NCI-H446 treated with DMSO at 0.1 percent for 48 hours (cell line): Measurements from ENCODE around the gene SKIDA1.
"Not testable (repeated sequence)": the region's sequence is repeated elsewhere in the genome, so short reads cannot be mapped to it uniquely, and the experiment has no call there.

Source experiments
- DNase-seq: peaks from one replicate; lab custom pipeline; 2025; lab: John Stamatoyannopoulos, UW

Gene SKIDA1

DNA sequence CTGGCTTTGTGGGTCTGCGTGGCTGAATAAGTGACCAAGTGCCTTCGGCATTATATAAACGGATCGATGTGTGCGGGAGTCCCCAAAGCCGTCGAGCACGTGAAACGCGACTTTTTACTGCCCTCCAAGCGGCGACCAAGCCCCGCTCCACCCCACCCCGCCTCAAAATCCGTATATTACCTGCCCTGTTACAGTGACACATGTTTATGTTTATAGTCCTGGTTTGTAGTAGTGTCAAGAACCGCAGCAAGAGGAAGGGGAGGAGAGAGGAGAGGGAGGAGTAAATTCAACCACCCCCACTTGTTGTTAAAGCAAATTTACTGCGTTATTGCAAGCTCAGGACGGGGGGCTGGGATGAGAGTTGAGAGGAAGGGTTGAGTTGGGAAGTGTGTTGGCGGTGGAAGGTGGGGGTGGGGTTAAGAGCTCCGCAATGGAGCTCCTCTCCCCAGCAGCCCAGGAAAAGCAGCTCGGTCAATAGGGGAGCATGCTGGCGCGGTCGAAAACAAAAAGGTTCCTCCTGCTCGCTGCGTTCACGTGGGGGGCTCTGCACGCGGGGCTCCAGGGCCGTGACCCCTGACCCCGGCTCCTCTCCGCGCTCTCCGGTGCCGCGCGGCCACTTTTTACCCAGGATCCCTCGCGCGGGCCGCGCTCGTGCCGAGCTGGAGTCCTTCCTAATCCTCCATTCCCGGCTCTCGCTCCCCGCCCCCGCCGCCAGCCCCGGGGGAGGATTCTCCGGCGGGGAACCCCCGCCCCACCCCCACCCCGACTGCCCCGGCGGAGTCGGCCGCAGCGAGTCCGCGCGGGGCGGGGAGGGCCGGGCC, at the start of gene SKIDA1:
Gene SKIDA1 (minus strand): TSS at position 316 of the 821 bp plus-strand sequence. CDS start 7,860 bp downstream, outside the sequence.
- peak; percentile 90 for DNase-seq

DNA sequence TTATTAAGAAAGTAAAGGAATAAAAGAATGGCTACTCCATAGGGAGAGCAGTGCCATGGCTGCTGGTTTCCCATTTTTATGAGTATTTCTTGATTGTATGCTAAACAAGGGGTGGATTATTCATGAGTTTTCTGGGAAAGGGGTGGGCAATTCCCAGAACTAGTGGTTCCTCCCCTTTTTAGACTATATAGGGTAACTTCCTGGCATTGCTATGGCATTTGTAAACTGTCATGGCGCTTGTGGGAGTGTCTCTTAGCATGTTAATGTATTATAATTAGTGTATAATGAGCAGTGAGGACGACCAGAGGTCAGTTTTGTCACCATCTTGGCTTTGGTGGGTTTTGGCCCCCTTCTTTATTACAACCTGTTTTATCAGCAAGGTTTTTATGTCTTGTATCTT, 49.0 kb upstream of the SKIDA1 start:
- not testable (repeated sequence) for DNase-seq

DNA sequence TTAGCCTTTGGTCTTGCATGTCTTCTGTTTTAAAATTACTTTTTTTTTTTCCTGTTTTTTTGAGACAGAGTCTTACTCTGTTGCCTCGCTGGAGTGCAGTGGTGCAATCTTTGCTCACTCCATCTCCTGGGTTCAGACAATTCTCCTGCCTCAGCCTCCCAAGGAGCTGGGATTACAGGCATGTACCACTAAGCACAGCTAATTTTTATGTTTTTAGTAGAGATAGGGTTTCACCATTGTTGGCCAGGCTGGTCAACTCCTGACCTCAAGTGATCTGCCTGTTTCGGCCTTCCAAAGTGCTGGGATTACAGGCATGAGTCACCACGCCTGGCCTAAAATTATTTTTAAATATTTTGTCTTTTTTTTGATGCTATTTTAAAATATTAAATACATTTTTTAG, 47.1 kb upstream of the SKIDA1 start:
- DNase-seq, result no peak

DNA sequence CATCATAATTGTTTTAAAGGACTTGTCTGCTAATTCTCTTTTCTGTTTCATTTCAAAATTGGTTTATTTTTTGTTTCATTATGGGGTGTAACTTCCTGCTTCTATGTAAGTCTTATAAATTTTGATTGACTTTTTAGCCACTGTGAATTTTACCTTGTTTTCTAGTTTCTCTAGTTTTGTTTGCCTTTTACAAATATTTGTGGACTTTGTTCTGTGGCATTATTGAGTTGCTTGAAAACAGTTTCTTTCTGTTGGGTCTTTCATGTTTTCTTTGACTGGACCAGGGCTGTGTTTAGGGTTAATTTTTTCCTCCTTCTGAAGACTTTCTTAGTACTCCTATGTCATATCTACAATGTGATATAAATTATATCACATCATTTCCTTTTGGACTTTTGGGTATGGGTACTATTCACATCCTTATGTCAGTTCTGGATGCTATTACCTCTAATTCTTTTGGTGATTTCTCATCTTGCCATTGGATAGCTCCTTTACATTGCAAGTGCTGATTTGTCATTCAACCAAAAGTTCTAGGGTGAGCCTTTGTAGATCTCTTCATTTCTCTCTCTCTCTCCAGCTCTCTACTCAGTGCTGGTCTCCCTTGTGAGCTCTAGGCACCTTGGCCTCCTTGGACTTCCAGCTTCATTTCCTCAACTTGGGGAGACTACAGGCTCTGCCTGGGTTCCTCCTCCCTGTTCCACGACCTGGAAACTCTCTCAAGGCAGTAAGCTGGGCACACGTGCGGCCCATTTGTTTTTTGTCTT, 45.5 kb upstream of the SKIDA1 start:
- DNase-seq, result no peak

DNA sequence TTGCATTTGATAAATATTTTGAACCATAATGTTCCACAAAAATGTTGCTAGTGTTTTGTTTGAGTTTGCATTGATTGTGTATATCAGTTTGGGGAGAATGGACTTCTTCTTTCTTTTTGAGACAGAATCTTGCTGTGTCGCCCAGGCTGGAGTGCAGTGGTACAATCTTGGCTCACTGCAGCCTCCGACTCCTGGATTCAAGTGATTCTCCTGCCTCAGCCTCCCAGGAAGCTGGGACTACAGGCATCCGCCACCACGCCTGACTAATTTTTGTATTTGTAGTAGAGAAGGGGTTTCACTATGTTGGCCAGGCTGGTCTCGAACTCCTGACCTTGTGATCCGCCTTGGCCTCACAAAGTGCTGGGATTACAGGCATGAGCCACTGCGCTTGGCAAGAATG, 33.5 kb upstream of the SKIDA1 start:
- DNase-seq, result not testable (repeated sequence)

DNA sequence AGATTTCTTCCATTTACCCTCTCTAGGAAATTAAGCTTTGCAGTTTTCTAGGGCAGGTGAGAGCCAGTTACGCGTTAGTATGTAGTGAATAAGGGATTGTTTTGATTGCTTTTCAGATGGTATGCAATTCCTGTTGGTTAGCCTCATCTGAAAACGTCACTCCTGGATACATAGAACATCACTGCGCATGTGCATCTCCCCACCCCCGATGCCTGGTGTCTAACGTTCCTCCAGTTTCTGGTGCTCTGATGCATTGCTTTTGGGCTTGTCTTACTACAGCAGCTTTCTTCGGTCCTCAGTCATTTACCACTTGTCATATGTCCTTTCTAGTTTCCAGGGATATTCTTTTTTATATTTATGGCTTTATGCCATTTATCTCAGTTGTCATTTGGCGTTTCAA, 31.0 kb upstream of the SKIDA1 start:
- no peak for DNase-seq

DNA sequence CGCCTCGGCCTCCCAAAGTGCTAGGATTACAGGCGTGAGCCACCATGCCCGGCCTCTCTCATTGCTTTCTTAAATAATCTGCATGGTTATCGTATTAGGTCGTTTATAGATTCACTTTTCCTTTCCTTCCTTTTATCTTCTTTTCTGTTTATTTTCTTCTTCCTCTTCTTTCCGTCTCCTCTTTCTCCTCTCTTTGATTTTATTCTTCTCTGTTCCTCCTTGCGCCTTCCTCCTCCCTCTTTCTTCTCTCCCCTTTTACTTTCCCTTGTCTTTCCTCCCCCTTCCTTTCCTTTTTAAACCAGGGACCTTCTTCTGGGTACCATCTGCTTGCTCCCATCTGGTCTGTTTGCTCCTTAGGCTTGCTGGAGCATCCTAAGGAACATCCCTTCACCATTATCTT, 27.2 kb upstream of the SKIDA1 start:
- DNase-seq, result no peak

DNA sequence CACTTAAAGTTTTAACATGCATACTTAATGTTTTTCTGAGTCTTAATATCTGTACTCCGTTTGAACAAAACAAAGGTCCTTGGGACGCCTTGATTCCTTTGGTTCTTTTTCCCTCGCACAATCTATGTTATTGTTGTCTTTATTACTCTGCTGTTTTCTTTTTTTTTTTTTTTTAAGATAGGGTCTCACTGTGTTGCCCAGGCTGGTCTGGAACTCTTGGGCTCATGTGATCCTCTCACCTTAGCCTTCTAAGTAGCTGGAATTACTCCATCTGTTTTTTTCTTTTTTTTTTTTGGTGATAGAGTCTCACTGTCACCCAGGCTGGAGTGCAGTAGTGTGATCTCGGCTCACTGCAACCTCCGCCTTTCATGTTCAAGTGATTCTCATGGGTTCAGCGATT, 21.8 kb upstream of the SKIDA1 start:
- no peak for DNase-seq

DNA sequence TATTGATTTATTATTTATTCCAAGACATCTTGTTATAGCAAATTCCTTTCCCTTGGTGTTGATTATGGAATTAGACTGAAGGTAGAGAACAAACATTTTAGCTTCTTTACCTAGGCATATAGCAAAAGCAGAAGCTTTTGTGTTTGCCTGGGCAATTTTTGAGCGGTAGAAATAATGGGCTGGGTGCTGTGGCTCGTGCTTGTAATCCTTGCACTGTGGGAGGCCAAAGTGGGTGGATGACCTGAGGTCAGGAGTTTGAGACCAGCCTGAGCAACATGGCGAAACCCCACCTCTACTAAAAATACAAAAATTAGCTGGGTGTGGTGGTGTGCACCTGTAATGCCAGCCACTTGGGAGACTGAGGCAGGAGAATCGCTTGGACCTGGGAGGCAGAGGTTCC, 15.2 kb upstream of the SKIDA1 start:
- DNase-seq, result not testable (repeated sequence)

DNA sequence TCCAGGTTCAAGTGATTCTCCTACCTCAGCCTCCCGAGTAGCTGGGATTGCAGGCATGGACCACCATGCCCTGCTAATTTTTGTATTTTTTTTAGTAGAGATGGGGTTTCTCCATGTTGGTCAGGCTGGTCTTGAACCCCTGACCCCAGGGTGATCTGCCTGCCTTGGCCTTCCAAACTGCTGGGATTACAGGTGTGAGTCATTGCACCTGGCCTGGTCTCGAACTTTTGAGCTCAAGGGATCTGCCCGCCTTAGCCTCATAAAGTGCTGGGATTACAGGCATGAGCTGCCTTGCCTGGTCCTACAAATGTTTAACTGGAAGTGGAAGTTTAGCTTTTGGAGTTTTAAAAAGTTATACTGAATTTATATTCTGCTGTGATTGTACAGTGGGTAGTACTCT, 11.4 kb upstream of the SKIDA1 start:
- no peak for DNase-seq

DNA sequence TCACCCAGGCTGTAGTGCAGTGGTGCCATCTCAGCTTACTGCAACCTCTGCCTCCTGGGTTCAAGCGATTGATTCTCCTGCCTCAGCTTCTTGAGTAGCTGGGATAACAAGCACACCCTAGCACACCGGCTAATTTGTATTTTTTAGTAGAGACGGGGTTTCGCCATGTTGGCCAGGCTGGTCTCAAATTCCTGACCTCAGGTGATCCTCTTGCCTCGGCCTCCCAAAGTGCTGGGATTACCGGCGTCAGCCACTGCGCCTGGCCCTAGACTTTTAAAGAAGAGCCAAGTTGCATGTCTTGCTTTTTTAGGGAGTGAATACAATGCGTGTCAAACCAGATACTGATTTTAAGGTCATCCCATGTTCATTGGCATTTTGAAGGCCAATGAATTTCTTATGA, 10.5 kb upstream of the SKIDA1 start:
- DNase-seq, result not testable (repeated sequence)

DNA sequence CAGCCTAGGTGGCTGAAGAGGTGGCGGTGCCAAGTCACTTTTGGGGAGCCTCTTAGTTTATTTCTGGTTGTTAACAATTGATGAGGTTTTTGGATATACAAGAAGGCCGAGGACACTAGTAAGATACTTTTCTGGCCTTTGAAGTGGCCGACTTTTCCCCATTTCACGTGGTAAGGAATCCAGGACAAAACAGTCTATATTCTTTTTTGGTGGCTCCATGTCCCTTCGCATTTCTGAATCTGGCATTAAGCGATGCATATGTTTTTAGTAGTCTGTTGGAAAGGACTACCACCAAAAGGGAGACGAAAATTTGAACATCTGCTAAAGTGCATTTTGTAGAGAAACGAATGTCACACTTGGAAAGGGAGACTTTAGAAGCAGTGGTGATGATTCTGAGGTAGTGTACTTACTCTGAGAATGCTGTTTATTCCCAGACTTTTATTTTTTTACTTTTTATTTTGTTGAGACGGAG, 10.0 kb upstream of the SKIDA1 start:
- no peak for DNase-seq

DNA sequence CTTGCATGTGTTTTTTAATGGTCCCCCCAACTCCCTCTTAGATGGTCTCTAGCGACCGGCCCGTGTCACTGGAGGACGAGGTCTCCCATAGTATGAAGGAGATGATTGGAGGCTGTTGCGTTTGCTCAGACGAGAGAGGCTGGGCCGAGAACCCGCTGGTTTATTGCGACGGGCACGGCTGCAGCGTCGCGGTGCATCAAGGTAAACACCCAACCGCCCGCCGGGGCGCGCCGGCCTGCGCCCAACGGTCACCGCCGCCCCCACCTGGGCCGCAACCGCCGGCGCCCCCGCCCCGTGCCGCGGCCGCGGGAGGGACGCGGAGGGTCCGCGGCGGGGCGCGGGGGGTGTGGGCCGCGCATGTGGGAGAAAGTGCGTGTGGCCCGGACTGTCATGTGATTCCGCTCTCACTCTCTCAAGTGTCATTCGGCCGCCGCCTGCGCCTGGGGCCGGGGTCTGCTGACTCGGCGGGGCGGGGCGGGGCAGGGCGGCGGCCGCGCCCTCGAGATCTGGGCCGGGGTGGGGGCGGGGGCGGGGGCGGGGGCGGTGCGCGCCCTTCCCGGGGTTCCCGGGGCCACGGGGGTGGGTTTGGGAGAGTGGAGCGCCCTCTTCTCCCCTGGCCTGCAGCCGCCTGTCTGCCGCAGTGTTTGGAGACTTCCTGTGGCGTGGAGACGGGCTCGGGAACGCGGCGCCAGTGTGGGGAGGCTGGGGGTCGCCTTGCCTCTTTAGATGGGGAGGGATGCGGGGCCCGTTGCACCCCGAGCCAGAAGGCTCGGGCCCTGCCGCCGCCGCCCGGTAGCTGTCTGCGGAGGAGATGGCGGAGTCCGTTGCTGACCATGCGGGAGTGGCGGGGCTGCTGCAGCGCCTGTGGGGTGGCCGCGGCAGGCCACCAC, 9.4 kb upstream of the SKIDA1 start:
- no peak for DNase-seq

DNA sequence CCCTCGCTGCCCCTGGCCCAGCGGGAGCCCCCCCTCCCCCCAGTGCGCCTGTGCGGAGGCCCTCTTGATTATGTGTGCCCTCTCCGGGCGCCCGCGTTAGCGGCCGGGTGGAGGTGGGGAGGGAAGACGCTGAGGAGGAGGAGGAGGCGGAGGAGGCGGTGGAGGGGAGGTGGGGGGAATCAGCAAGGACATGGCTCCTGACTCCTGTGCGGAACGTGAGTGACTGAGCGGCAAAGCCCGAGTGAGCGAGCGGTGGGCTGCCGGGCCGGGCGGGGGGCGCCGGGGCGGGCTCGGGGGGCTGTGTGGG, 8.8 kb upstream of the SKIDA1 start:
- no peak for DNase-seq

DNA sequence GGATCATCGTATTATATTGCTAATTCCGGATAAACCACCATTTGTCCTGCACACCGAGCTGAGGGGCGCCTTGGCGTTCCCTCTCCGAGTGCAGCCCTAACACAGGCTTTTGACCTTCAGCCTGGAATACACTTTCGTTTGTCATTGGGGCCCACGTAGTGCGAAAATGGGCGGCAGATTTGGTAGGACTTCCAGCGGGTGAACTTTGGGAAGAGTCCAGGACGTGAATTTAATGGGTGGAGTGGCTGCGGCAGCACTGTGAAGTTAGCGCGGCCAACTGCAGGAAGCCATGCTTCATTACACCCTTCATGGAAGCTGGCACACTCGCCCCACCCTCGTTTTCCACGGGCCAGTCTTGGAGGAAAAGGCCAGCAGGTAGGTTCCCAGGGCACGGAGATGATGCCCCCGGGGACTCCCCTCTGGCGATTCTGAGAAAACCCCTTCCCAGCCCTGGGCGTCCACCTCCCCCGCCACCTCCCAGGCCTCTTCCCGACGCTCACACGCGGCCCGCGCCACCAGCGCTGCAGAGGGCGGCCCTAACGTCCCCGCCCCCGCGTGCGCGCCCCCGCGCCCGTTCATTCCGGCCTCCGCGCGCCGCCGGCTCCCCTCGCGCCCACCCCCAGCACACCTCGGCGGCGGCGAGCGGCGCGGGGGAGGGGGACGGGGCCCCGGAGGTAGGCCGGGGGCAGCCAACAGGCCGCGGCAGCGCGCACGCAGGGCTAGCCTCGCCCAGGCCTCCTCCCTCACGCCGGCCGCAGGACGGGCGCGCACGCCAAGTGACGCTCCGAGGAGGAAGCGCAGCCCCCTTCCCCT, 8.2 kb upstream of the SKIDA1 start, which contains the start of gene MLLT10:
Gene MLLT10 (plus strand): TSS at position 766 of the 813 bp plus-strand sequence. CDS start 413 bp downstream, outside the sequence.
- peak; percentile 92 for DNase-seq

DNA sequence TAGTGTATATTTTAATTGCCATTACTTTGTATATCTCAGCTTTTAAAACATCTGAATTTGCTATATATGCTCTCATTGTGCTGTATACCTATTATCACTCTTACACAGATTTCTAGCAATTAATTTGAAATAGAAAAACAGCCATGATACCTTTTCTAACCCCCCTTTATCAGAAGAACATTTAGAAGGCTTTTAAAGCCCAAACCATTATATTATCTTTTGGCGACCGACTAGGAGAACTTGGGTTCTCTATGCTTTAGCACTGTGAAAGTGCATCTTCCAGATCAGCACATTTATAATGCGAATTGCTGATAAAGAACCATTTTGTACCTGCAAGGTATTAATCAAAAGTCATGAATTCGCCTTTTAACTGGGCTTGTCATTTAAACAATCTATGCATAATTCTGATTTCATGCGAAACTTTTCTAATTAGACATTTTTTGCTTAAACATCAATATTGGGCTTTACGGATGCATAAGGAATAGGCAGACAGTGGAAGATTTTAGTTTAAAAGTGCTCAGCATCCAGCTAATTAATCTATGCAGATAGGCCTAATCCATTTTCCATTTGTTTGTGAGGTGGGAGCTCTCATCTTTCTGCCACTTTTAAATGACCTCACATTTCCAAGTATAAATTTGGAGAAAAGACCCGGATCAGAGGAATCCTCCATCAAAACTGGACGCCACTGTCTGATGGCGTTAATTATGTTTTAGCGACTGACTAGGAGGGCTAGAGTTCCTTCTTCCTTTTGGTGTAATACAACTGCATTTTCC, 7.4 kb upstream of the SKIDA1 start:
- no peak for DNase-seq

DNA sequence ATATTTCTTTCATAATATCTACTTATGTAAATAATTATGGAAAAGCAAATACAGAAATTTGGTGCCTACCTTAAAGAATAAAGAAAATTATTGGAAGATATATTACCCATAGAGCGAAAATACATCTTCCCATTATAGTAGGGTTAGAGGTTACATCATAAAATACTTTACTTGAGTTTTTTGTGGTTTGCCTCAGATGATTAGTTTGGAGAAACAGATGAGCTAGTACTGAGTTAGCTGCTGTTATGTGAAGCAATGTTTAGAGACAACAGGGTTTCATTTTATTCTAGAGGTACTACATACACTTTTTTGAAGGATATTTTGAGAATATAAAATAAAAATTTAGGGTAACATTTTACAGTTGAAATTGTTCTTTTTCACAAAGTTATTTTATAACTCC, 5.7 kb upstream of the SKIDA1 start:
- no peak for DNase-seq

DNA sequence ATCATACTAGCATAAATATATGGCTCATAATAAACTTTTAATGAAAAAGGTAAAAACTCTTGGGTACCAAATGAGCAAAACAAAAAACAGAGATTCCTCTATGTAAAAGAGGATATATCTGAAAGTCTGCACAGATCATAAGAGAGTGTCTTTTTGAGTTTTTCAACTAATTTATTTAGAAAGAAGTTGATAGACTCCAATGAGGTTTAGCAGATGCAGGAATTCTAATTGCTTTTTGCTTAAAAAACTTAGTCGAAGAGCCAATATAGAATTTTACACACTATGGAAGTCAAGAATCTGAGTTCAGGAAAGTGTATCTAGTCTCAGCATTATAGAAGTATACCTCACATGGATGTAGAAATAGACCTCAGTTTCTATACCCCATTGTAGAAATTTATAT, 5.2 kb upstream of the SKIDA1 start:
- DNase-seq, result no peak

DNA sequence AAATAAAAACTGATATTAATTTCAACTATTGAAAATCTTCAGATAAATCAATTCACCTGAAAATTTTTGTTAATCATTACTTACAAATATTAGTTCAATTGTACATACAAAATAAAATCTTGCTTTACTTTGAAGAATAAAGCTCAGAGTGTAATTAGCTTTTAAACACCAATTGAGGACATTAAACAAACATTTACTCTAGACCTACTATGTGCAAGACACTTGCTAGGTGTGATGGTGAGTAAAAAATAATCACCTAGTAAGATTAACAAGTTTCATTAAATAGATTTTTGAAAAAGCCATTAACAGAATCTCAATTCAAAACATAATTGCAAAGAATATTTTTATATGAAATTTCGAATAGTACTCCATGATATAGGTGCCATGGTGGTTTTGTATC, 4.7 kb upstream of the SKIDA1 start:
- no peak for DNase-seq

DNA sequence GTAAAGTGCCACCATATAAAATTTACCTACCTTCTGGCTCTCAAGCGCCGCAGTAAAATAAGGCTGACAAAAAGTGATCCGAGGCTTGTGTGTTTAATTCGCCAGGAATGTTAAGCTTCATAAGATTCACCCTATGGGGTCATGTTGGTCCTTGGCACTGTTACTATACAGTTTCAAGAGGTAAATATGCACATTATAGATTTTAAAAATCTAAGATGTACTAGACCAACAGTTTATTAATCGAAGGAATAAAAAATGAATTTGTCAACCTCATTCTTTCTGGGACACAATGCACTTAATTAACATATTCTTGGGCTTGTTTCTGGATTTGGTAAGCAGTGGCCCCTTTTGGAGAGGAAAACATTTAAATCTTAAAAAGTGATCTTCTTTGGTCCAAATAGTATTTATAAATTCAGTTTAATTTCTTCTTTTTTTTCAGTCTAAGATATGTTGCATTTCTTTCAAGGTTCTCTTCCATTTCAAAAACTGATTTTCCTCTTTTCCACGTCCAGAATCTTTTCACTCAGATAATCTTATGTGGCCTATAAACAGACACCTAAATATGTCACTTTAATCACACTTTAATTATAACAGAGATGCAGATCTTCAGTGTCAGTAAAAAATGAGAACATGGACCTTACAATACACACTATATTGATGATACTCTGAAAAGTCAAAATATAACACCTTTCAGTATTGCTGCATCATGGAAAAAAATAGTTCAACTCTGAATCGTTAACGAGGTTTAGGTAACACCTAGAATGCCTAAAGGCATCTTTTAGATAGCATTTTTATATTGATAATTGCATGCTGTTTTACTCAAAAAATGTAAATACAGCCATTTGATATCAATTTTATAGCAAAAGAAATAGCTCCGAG, 3.8 kb upstream of the SKIDA1 start:
- peak; percentile 41 for DNase-seq
